ENCODE data around the gene LDLRAP1.

Gene LDLRAP1

DNA sequence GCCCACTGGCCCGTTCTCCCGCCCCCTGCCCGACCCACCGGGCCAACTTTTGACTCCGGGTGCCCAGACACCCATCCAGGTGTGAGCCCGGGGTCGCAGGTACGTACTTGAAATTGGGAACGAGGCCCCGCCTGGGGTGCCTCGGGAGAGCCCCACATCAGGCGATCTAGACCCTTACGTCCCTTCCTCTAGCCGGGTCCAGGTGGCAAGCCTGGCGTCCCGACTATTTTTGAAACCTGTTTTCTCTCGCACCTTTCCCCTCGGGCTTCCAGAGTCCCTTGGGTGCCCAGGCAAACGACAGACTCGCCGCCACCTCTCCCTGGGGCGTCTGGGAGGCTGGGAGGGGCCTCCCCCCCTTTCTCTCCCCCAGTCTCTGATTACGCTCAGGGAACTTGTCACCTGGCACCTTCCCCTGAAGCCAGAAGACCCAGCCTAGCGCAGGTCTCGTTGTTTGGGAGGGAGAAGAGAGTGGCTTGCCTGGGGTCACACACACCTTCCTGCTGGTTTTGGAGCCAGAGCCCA, 898 bp downstream of the LDLRAP1 start:
- no peak for DNase-seq

DNA sequence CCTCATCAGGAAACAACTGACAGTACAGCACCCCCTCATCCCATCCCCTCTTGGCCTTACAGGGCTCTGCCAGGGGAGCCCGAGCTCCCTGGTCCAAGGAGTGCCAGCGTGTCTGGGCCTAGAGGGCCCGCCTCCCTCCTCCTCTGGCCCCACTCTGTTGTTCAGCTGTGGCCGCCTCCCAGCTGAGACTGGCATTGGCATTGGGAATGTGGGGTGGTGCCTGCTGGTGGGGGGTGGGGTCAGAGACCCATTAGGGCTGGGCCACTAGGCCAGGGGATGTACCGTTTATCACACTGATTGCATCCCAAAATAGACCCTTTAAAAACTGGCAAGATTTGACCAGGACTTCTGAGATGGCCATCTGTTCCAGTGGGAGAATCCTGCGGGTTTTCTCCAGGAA, 1.4 kb downstream of the LDLRAP1 start:
- no peak for DNase-seq

DNA sequence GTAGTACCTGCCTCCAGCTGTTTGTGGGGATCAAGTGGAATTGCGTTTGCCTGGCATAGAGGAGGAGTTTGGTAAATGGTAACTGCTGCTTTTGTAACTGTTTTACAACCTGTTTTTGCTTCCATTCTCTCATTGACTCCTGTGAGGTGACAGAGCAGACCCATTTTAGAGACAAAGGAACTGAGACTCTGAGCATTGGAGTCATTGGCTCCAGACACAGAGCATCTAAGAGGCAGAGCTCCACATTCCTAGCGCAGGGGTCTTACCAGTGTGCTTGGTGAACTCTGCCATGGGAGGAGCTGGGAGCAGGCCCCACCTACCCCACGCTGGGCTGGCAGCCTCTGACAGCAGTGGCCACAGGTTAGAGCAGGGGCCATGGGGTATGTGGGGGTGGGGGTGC, 2.4 kb downstream of the LDLRAP1 start:
- no peak for DNase-seq

DNA sequence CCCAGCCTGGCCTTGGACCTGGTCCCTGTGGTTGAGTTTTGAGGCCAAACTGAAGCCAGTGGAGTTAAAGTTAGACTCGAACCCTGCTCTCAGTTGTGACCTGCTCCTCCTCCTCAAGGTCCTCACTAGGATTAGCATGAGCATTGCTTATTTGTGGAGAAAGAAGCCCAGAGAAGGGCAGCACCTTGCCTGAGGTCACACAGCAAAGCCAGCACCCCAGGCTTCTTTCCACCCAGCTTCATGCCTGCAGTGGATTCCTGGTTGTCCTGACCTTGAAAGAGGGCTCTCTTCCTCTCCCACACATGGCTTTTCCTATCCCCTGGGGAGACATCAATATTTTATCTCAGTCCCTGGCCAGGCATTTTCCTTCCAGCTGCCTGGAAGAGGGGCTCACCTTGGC, 2.8 kb downstream of the LDLRAP1 start:
- DNase-seq, result no peak

DNA sequence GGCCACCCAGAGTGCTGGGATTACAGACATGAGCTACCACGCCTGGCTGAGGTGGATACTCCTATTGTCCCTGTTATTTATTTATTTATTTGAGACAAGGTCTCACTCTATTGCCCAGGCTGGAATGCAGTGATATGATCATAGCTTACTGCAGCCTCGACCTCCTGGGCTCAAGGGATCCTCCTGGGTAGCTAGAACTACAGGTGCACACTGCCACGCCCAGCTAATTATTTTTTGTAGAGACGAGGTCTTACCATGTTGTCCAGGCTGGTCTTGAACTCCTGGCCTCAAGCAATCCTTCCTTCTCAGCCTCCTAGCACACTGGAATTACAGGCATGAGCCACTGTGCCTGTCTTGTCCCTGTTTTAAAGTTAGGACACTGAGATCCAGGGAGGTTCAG, 5.2 kb downstream of the LDLRAP1 start:
- no peak for DNase-seq

DNA sequence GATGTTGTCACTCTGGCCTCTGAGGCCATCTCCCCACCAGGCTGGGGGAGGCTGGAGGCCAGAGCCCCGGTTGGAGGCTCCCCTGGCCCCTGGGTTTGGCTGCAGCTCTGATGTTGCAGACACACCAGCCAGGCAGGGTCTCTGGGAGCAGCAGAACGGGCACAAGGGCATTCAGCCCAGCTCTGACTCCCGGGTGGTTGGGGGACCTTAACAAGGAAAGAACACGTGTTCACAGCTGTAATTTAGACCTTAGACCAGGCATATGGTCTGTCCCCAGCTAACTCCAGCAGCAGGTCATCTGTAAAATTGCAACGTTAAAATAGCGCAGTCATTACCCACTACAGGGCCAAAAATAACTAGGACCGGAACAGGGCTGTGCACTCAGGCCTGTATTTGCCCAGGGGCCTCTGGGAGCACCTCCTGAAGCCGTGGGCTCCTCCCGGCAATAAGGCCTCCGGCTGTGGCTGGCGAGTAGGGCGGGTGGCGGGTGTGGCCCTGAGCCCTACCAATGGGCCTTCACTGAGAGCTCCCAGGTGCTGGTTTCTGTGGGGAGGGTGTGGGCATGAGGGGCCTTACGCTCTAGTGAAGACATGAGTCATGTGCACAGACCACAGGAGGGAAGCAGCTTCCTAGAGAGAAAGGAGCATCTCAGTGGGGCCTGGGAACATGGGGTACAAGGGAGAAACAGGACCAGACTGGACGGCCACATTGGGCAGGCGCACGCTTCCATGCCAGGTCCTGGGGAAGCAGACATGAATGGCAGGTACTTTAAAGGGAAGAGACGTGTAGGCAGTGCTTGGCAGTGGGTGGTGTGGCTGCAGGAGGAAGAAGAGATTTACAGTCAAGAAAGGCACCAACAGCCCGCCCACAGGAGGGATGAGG, 6.1 kb downstream of the LDLRAP1 start:
- DNase-seq, result peak; percentile 93

DNA sequence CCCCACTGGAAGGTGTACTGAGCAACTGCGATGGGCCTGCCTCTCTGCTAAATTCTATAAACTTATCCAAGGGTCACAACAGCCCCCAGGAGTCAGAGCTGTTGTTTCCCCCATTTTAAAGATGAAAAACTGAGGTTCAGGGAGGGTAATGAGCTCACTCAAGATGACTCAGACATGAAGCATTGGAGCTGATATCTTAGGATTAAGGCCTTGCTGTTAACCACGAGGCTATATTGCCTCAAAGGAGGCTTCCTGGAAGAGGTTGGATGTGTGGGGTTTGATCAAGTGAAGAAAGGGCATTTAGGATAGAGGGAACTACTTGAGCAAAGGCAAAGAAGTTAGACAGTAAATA, 6.7 kb downstream of the LDLRAP1 start:
- peak; percentile 65 for DNase-seq

DNA sequence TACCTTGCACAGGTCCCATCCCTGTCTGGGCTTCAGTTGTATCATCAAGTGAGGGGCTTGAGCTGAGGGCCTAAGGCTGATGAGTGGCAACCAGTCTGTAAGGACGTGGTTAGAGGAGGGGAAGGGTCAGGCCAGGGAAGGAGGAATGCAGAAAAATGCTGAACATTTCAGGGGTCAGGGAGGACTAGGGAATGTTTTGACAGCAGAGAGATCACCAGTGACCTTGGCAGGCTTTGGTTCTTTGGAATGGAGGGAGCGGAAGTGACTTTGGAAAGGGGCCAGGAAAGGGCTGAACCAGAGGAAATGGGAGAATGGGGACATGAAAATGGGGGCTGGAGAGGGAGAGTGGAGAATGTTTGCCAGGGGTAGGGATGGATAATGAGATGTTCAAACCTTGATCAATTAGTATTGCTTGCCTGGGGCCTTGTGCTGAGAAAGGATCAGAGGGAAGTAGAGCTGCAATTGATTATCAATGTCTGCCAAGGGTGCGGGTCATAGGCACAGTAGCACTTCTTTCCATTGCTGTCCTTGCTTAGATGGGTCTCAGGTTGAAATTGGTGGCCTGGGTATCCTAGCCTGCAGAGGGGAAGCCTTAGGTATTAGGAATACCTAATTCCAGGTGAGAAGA, 7.4 kb downstream of the LDLRAP1 start:
- DNase-seq, result no peak

DNA sequence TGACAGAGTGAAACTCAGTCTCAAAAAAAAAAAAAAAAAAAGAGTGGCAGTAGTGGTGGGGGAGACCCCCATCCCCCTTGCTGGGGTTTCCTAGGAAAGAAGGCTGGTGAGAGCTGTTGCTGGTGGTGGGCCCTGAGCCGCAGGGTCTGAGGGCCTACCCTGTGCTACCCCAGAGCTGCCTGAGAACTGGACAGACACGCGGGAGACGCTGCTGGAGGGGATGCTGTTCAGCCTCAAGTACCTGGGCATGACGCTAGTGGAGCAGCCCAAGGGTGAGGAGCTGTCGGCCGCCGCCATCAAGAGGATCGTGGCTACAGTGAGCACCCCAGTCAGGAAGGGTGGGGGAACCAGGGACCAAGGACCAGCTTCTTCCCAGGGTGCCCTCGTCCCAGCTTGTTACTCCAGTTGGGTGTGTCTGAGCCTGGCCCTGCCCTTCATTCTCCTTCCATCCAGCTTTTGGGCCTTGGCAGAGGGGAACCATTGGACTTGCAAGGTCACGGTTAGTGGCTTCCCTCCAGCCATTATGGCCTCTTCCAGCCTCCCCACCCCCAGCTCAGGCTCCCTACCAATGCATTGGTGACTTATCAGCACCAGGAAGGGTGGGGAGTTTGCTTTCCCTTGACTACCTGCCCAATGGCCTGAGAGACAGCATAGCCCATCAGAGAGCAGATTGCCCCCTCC, 10.5 kb downstream of the LDLRAP1 start:
- DNase-seq, result no peak

DNA sequence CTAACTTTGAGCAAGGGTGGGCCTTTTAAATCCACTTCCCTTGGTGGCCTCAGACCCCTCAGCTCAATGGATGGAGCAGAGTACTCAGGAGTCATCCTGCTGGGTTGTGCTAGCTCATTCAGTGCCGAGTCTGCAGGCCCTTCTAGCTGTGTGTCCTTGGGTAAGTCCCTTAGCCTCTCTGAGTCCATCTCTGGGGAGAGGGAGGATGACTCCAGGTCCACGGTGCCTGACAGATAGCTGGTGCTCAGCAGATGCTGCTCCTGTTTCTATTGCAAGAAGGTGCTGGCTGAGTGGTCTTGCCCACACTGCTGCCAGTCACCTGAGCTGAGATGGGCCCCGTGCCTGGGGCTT, 11.0 kb downstream of the LDLRAP1 start:
- no peak for DNase-seq

DNA sequence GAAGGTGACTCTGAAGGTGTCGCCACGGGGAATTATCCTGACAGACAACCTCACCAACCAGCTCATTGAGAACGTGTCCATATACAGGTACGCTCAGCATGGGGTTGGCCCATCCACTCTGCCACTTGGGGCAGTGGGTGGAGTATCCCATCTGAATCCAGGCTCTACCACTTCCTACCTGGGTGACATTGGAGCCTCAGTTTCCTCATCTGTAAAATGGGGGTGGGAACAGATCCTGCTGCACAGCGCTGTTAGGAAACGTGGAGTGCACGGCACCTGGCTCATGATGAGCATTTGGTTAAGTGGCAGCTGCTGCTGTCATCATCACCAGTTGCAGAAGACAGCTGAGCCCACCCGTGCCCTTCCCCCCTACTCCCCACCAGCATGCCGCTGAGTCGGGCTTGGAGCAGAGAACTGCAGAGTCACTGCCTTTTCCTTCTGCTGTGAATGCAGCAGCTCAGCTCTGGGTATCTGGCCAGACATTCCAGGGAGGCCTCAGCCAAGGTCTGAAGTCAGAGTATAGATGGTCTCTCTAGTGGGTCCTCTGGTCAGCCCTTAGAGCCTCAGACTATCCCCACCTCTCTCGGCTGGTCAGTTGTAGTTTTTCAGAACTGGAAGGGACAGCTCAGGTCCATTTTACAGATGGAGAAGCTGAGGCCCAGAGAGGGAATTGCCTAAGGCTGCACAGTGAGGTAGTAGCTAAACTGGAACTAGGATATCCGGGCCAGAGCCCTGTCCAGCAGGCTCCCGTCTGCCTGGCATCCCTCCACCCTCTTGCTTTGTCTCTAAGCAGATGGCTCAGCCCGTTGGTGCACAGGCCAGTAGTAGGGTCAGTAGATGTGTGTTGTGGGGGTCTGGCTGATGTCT, 11.7 kb downstream of the LDLRAP1 start:
- no peak for DNase-seq

DNA sequence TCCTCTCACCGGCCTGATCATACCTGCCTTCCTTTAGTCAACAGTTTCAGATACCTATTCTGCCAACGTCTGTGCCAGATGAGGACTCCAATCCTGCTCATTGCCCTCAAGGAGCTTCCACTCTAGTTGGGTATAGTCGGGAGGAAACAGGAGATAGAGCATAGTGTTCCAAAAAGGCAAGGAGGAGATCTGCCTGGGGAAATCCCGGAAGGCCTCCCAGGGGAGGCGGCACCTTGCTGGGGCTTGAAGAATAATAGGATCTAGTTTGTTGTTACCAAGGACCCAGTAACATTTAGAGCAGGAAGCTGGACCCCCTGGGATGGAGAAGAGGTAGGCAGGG, 12.3 kb downstream of the LDLRAP1 start:
- DNase-seq, result no peak

DNA sequence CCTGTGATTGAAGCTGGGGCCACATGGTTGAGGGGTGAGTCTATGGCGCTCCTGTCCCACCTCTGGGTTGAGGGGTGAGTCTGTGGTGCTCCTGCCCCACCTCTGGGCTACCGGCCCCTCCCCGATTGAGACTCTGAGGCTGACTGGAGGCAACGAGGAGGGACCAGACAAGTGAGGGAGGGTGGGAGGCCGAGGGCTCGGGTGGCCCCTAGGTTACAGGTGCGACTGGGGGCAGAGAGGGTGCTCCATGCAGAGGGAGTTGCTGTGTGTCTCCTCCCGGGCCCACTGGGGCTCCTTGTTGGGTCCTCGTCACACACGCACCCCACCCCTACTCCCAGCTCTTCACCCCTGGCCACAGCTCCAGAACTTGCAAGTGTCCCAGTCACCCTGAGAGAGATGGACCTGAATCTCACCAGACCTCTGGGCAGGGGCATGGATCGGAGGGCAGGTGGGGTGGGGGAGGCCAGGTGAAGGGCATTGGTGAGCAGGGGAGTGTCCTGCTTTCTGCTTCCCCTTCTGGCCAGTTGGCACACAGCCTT, 12.8 kb downstream of the LDLRAP1 start:
- no peak for DNase-seq

DNA sequence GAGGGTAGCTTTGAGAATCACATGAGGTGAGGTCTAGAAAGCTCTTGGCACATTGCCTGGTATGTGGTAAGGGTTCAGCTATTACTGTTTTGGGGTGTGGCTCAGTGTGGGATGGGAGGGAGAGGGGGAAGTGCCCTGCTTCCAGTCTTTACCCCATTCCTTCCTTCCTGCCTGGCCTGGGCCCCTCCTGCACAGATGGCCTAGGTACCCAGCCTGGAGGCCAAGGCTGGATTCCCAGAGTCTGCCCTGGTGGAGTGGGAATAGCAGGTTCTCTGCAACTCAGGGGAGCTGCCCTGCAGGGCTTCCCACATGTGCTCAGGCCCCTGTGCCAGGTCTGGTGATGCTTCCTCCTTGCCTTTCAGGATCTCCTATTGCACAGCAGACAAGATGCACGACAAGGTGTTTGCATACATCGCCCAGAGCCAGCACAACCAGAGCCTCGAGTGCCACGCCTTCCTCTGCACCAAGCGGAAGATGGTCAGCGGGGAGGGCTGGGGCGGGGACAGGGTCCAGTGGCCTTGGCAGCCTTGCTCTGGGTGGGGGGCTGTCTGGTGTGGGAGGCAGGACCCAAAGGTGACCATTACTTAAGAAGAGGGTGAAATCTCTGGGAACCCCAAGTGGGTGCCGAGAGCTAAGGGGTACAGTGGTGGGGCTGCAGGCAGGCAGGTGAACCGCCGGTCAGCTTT, 13.5 kb downstream of the LDLRAP1 start:
- DNase-seq, result peak; percentile 70

DNA sequence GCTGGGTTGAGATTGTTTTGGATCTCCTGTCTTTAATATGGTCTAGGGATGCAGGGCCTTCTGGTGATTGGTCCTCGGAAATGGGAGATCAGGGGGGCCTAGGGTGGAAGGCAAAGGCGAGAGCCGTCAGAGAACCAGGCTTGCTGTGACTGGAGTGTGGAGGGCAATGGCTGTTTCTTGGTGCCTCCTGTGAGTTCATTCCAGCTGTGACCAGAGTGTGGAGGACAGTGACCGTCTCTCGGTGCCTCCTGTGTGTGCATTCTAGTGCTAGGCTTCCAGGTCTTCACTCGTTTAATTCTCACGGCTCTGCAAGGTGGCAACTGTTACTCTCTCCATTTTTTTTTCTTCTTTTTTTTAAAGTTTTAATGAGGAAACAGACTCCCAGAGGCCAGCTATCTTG, 14.1 kb downstream of the LDLRAP1 start:
- no peak for DNase-seq

DNA sequence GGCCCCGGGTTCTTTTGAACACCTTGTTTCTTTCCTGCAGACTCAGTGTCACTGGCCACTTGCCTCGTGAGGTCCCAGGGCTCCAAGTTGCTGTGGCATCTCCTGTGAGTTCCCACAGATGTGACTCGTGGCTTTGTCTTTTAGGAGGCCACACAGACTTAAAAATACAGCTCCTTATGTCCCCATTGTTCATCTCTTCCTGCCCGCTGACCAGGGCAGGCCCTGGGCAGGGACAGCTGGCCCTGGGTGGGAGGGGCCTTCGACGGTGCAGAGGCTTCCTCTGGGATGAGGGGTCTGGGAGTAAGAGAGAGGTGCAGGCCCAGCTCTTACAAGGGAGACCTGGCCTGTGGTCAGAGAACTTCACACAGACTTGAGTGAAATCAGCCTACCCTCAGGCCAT, 15.6 kb downstream of the LDLRAP1 start:
- DNase-seq, result no peak

DNA sequence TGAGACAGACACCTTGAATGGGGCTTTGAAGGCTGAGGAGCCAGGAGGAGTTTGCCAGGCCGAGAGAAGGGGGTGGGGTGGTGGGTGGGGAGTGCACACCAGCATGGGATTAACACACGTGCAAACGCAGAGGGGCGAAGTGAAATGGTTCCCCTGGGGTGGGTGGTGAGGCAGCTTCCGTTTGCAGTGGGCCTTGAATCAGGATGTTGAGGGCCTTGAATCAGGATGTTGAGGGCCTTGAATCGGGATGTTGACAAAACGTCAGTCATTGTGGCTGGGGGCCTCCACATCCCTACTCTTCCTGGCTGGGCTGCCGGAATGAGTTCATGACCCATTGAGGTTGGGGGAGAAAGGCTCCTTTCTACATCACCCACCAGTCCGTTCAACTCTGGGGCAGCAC, 16.6 kb downstream of the LDLRAP1 start:
- no peak for DNase-seq

DNA sequence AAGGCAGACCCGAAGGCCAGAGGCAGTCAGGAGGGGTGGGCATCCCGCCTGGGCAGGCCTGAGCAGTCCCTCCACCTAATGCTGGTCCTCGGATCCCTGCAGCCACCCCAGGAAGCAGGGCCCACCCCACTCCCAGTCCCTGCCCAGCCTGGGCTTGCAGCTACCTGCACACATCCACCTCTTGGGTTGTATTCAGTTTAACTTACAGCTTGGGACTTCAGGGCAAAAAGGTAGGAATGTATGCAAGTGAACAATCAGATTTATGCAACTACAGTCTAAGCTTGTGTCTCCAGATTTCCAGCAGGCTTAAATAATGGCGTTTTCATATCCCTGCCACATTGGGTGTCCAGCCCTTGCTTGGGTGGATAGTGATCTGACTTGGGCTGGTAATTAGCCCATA, 17.4 kb downstream of the LDLRAP1 start:
- DNase-seq, result no peak

DNA sequence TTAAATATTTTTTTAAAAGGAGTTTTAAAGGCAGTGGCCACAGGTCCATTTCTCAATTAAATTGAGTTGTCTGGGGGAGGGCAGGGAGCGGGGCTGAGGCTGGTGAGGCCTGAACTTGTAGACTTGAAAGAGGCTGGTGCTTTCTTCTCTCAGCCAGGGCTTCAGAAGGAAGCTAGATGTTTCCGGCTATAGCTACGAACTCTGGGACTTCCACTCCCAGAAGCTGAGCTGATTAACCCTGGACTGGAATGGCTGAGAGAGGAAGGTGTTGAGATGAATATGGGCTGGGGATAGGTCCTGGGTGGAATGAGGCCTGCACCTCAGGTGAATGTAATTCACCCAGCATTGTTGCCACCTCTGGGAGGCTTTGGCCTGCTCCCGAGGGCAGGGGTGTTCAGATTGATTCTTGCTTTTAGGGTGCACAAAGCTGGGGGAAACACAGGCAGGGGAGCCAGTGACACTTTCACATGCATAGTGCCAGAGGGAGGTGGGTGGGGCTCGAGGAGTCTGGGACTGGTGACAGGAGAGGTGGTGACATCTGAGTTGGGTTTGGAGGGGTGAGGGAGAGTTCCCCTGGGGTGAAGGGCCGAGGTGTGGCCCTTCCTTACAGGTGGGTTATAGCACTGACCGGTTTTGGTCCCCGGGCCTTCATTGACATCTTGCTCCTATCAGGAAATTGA, 18.2 kb downstream of the LDLRAP1 start:
- DNase-seq, result no peak

DNA sequence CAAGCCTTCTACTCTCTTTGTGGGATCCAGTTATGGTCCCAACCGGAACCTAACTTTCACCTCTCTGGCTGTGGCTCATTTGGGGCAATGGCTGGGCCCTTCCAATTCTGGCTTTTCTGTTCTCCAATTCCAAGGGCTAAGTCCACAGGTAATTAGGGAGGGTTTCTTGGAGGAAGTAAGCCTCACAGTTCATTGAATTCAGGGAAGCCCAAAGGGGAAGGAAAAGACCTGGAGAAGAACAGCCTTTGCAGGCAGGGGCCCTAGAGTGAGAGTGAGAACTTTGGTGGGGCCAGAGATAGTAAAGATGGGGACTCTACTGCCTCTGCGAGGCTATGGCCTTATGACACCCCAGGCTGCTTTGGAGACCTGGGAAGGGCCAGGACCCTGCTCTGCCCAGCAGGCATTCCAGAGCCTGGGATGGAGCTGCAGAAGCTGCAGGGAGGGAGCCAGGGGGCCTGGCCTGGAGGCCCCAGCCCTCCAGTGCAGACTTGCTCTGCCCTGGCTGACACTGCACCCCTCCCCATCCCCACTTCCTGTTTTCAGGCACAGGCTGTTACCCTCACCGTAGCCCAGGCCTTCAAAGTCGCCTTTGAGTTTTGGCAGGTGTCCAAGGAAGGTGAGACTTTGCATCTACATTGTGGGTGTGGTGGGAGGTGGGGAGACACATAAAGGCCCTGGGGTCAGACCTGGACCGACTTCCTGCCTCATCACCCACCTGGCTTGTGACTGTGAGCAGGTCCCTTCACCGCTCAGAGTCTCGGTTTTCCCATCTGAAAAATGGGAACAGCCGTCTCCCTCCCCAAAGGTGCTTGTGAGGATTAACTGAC, 18.9 kb downstream of the LDLRAP1 start:
- DNase-seq, result no peak

DNA sequence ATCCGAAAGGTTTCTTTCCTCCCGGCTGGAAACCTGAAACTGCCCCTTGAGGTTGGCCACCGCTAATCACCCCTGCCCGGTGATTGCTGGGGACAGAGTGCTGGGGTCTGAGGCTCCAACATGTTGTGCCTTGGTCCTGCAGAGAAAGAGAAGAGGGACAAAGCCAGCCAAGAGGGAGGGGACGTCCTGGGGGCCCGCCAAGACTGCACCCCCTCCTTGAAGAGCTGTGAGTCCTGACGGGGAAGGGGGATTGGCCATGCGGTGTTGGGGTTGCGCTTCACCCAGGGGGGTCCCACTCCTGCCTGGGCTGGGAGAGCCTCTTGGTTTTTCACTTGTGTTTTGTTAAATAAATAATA, 19.5 kb downstream of the LDLRAP1 start:
- no peak for DNase-seq
